Fibroblast of pulmonary artery (primary cell): ENCODE data around the gene GPR146.

ENCODE experiments used
- DNase-seq: peaks from one replicate; pipeline ENCODE4 v3.0.0-alpha.2; 2010; ENCODE audit warnings: low read depth
- H3K4me3 ChIP-seq: replicated peaks from 2 replicates; pipeline ENCODE4 v1.5.1; 2011; ENCODE audit warnings: low read depth, mild to moderate bottlenecking, control low read depth, low read length, moderate library complexity
- CTCF ChIP-seq: IDR thresholded peaks from 2 replicates; pipeline ENCODE4 v1.5.1; 2011; ENCODE audit warnings: mild to moderate bottlenecking, control low read depth, low read length, inconsistent platforms; ENCODE audit errors: missing control alignments

Gene GPR146

GRCh38 chr7:1012716-1013095 is 31.6 kb upstream of the GPR146 start:
- DNase-seq, result no peak
- H3K4me3 ChIP-seq, result no peak overlapping the region
- TF ChIP-seq CTCF, result no peak

- no peak for TF ChIP-seq CTCF
- H3K4me3 ChIP-seq, result no peak overlapping the region
Observed at GRCh38 chr7:1013581-1013980, 30.8 kb upstream of the GPR146 start.

GRCh38 chr7:1014681-1015080 is 29.7 kb upstream of the GPR146 start:
- no peak for TF ChIP-seq CTCF
- DNase-seq, result no peak
- no peak overlapping the region for H3K4me3 ChIP-seq

More at GRCh38 chr7:1013581-1013980, 30.8 kb upstream of the GPR146 start:
- no peak for DNase-seq

- TF ChIP-seq CTCF, result no peak
- no peak overlapping the region for H3K4me3 ChIP-seq
- DNase-seq, result no peak
Observed at GRCh38 chr7:1015196-1016121, 28.9 kb upstream of the GPR146 start.

GRCh38 chr7:1016577-1017531 is 27.5 kb upstream of the GPR146 start:
- no peak overlapping the region for H3K4me3 ChIP-seq
- DNase-seq, result no peak
- no peak for TF ChIP-seq CTCF

- H3K4me3 ChIP-seq, result no peak overlapping the region
- no peak for DNase-seq
- TF ChIP-seq CTCF, result no peak
Observed at GRCh38 chr7:1017586-1018333, 26.6 kb upstream of the GPR146 start.
